Keratinocyte (primary cell): ENCODE data around the gene SCFD2. TPM values are rescaled to one million over a fixed set of nuclear protein-coding genes. Genes with fewer than 3 reads are reported as not detected.

ENCODE experiments used
- DNase-seq: peaks from one replicate; pipeline ENCODE4 v3.0.0-alpha.2; 2011; ENCODE audit warnings: low read depth, missing footprints, low spot score
- FAIRE-seq: peaks from 2 replicates; lab custom pipeline; 2011; peaks lifted over from hg19 to GRCh38; lab: Jason Lieb, UNC
- H2AFZ ChIP-seq: 2 replicates; pipeline ENCODE4 v1.6.0; 2012; ENCODE audit warnings: low read length, control low read depth, inconsistent platforms; ENCODE audit not compliant: control insufficient read depth
- H3K27ac ChIP-seq: 2 replicates; pipeline ENCODE4 v1.5.1; 2011; ENCODE audit warnings: low read length; ENCODE audit not compliant: control insufficient read depth, insufficient read depth
- H3K27me3 ChIP-seq: 3 replicates; pipeline ENCODE4 v1.6.0; 2011; ENCODE audit warnings: low read length; ENCODE audit not compliant: control insufficient read depth, insufficient read depth; ENCODE audit errors: extremely low read depth
- H3K36me3 ChIP-seq, 2 experiments: 2 replicates in 1 of 2; 3 replicates in 1 of 2; pipeline ENCODE4 v1.5.1; 2011; ENCODE audit warnings: low read length in 2 of 2, mild to moderate bottlenecking in 1 of 2; ENCODE audit not compliant: control insufficient read depth in 2 of 2, insufficient read depth in 2 of 2; ENCODE audit errors: extremely low read depth in 1 of 2
- H3K4me1 ChIP-seq: 3 replicates; pipeline ENCODE4 v1.5.1; 2011; ENCODE audit warnings: low read length; ENCODE audit not compliant: control insufficient read depth, insufficient read depth; ENCODE audit errors: extremely low read depth
- H3K4me2 ChIP-seq: 3 replicates; pipeline ENCODE4 v1.6.0; 2011; ENCODE audit warnings: low read depth, low read length; ENCODE audit not compliant: control insufficient read depth, insufficient read depth; ENCODE audit errors: extremely low read depth
- H3K4me3 ChIP-seq, 3 experiments: fragments of 200-600 bp in 1 of 3; sonication (generic) in 1 of 3; 2 replicates in 2 of 3; 3 replicates in 1 of 3; pipeline ENCODE4 v1.5.1; 2011 to 2016; ENCODE audit warnings: low read length in 3 of 3, mild to moderate bottlenecking in 3 of 3, control low read depth in 2 of 3, inconsistent platforms in 1 of 3, low read depth in 1 of 3, mixed read lengths in 1 of 3, mixed run types in 1 of 3, moderate library complexity in 1 of 3; ENCODE audit not compliant: control insufficient read depth in 2 of 3, insufficient read depth in 2 of 3; ENCODE audit errors: extremely low read depth in 1 of 3
- H3K79me2 ChIP-seq: 2 replicates; pipeline ENCODE4 v1.6.0; 2012; ENCODE audit warnings: low read length; ENCODE audit not compliant: control insufficient read depth, insufficient read depth
- H3K9ac ChIP-seq: 3 replicates; pipeline ENCODE4 v1.6.0; 2011; ENCODE audit warnings: low read length; ENCODE audit not compliant: control insufficient read depth, insufficient read depth; ENCODE audit errors: extremely low read depth
- H3K9me1 ChIP-seq: 3 replicates; pipeline ENCODE4 v1.6.0; 2011; ENCODE audit warnings: low read length; ENCODE audit not compliant: control insufficient read depth, insufficient read depth; ENCODE audit errors: extremely low read depth
- H3K9me3 ChIP-seq: 2 replicates; pipeline ENCODE4 v1.5.1; 2012; ENCODE audit warnings: low read depth, low read length; ENCODE audit not compliant: control insufficient read depth
- H4K20me1 ChIP-seq: 3 replicates; pipeline ENCODE4 v1.6.0; 2011; ENCODE audit warnings: low read length; ENCODE audit not compliant: control insufficient read depth, insufficient read depth; ENCODE audit errors: extremely low read depth
- CTCF ChIP-seq, 3 experiments: IDR thresholded peaks in 1 of 3; conservative IDR thresholded peaks in 1 of 3; optimal IDR thresholded peaks in 1 of 3; 2 replicates in 2 of 3; 3 replicates in 1 of 3; pipeline versions ENCODE3 to v1.5.1; 2011; ENCODE audit warnings: low read length in 3 of 3, mild to moderate bottlenecking in 3 of 3, moderate library complexity in 2 of 3, control low read depth in 1 of 3, inconsistent platforms in 1 of 3; ENCODE audit not compliant: insufficient read depth in 2 of 3; ENCODE audit errors: extremely low read depth in 1 of 3
- EZH2 ChIP-seq: IDR thresholded peaks from one replicate; pipeline ENCODE4 v1.6.1; 2012; ENCODE audit warnings: inconsistent platforms, mild to moderate bottlenecking, low read length, moderate library complexity
- dilution Hi-C: fragments of 300-500 bp; cut with MboI; formaldehyde crosslinking; loops from one replicate; pipeline ENCODE4 v1.7.0; 2020; ENCODE audit warnings: low sequenced_read_pairs; ENCODE audit not compliant: extremely low pct_ligation_motif_present
- polyA plus RNA-seq, 5 experiments: library from polyadenylated mRNA; depleted of rRNA in 3 of 5; stranded (reverse) in 3 of 5; stranded (forward) in 1 of 5; unstranded in 1 of 5; fragments of >200 nt; gene quantifications; 1 replicate in 1 of 5; 2 replicates in 3 of 5; 3 replicates in 1 of 5; pipeline versions ENCODE4 v1.2.1 to v1.2.3, GENCODE V29; 2011 to 2012; ENCODE audit warnings: missing spikeins in 2 of 5, low read depth in 1 of 5, low replicate concordance in 1 of 5

The SCFD2 gene
- polyA plus RNA-seq, 1 donor (not counting 4 experiments of a cell fraction or from before 2014, with no cell fraction given), result 13.9 TPM

- DNase-seq (no peak), FAIRE-seq (no peak)
- H3K27me3 ChIP-seq, result no peaks in the 10 kb centered on the region
- H3K27ac ChIP-seq, result no peak overlapping the region
- H3K9me3 ChIP-seq, result no peaks in the 10 kb centered on the region
- H3K9ac ChIP-seq, result no peak overlapping the region
- dilution Hi-C loops, result no loop called here
- no peak overlapping the region for H3K4me2 ChIP-seq
- no peak for TF ChIP-seq CTCF (optimal IDR thresholded peaks at IDR 0.05 in 1 of 3, IDR thresholded peaks at IDR 0.05 in 1 of 3, conservative IDR thresholded peaks at IDR 0.05 in 1 of 3; ENCODE audit: extremely low read depth in 1 of 3, insufficient read depth in 2 of 3, low read length in 3 of 3)
- no peak for TF ChIP-seq EZH2
- H3K4me1 ChIP-seq, result no peaks in the 10 kb centered on the region
- H3K9me1 ChIP-seq, result no peaks in the 10 kb centered on the region
- no peak overlapping the region for H3K4me3 ChIP-seq
- H3K79me2 ChIP-seq, result no peaks in the 10 kb centered on the region
- H3K36me3 ChIP-seq, result no peaks in the 10 kb centered on the region
- H4K20me1 ChIP-seq, result no peaks in the 10 kb centered on the region
- no peak overlapping the region for H2AFZ ChIP-seq
Measured at GRCh38 chr4:52870225-52870624, 495.6 kb downstream of the SCFD2 start.

GRCh38 chr4:52869656-52870055 lies 496.2 kb downstream of the SCFD2 start:
- no peaks in the 10 kb centered on the region for H3K36me3 ChIP-seq
- FAIRE-seq (no peak), DNase-seq (no peak)
- H3K9ac ChIP-seq, result no peak overlapping the region
- no peak overlapping the region for H3K4me2 ChIP-seq
- H3K9me3 ChIP-seq, result no peaks in the 10 kb centered on the region
- dilution Hi-C loops, result no loop called here
- H3K79me2 ChIP-seq, result no peaks in the 10 kb centered on the region
- H3K27ac ChIP-seq, result no peak overlapping the region
- no peaks in the 10 kb centered on the region for H3K27me3 ChIP-seq
- H3K9me1 ChIP-seq, result no peaks in the 10 kb centered on the region
- H3K4me1 ChIP-seq, result no peaks in the 10 kb centered on the region
- no peaks in the 10 kb centered on the region for H4K20me1 ChIP-seq
- no peak overlapping the region for H2AFZ ChIP-seq
- H3K4me3 ChIP-seq, result no peak overlapping the region
- no peak for TF ChIP-seq EZH2
- TF ChIP-seq CTCF (optimal IDR thresholded peaks at IDR 0.05 in 1 of 3, IDR thresholded peaks at IDR 0.05 in 1 of 3, conservative IDR thresholded peaks at IDR 0.05 in 1 of 3; ENCODE audit: extremely low read depth in 1 of 3, insufficient read depth in 2 of 3, low read length in 3 of 3), result no peak
